Measurements from ENCODE around the gene SDR42E1. TPM values are rescaled to one million over a fixed set of nuclear protein-coding genes. Genes with fewer than 3 reads are reported as not detected.

SDR42E1 gene
- total RNA-seq, 1 experiment from 2014 or later = 0.07 TPM

- ATAC-seq (no peak), DNase-seq (ENCODE audit: low spot score) (no peak)
- H3K36me3 Mint-ChIP-seq = peaks cover 46% of the 10 kb centered on the region
- ChIA-PET POLR2A (no interaction called here), CTCF (no interaction called here)
- H3K9me3 Mint-ChIP-seq = peaks cover 53% of the 10 kb centered on the region
- TF ChIP-seq FOXK1 (CRISPR knock-in tag; IDR thresholded peaks at IDR 0.05) (no peak), ZNF425 (CRISPR knock-in tag; conservative IDR thresholded peaks at IDR 0.05) (no peak), ZNF512 (CRISPR knock-in tag; IDR thresholded peaks at IDR 0.05; ENCODE audit: borderline replicate concordance) (no peak), TCF7 (CRISPR knock-in tag; IDR thresholded peaks at IDR 0.05; ENCODE audit: low read depth) (no peak), PRRX2 (CRISPR knock-in tag; IDR thresholded peaks at IDR 0.05) (no peak), NR3C1 (CRISPR knock-in tag; conservative IDR thresholded peaks at IDR 0.05; ENCODE audit: low read depth) (no peak), NFATC4 (CRISPR knock-in tag; IDR thresholded peaks at IDR 0.05) (no peak), RORB (CRISPR knock-in tag; IDR thresholded peaks at IDR 0.05) (no peak), GABPB1 (CRISPR knock-in tag; IDR thresholded peaks at IDR 0.05) (no peak), JAZF1 (CRISPR knock-in tag; IDR thresholded peaks at IDR 0.05) (no peak), CBFB (CRISPR knock-in tag; IDR thresholded peaks at IDR 0.05; ENCODE audit: low read depth) (no peak), IRF1 (CRISPR knock-in tag; IDR thresholded peaks at IDR 0.05) (no peak), ATF1 (CRISPR knock-in tag; IDR thresholded peaks at IDR 0.05) (no peak)
- TF ChIP-seq, protein P1, sequence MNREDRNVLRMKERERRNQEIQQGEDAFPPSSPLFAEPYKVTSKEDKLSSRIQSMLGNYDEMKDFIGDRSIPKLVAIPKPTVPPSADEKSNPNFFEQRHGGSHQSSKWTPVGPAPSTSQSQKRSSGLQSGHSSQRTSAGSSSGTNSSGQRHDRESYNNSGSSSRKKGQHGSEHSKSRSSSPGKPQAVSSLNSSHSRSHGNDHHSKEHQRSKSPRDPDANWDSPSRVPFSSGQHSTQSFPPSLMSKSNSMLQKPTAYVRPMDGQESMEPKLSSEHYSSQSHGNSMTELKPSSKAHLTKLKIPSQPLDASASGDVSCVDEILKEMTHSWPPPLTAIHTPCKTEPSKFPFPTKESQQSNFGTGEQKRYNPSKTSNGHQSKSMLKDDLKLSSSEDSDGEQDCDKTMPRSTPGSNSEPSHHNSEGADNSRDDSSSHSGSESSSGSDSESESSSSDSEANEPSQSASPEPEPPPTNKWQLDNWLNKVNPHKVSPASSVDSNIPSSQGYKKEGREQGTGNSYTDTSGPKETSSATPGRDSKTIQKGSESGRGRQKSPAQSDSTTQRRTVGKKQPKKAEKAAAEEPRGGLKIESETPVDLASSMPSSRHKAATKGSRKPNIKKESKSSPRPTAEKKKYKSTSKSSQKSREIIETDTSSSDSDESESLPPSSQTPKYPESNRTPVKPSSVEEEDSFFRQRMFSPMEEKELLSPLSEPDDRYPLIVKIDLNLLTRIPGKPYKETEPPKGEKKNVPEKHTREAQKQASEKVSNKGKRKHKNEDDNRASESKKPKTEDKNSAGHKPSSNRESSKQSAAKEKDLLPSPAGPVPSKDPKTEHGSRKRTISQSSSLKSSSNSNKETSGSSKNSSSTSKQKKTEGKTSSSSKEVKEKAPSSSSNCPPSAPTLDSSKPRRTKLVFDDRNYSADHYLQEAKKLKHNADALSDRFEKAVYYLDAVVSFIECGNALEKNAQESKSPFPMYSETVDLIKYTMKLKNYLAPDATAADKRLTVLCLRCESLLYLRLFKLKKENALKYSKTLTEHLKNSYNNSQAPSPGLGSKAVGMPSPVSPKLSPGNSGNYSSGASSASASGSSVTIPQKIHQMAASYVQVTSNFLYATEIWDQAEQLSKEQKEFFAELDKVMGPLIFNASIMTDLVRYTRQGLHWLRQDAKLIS (CRISPR knock-in tag; IDR thresholded peaks at IDR 0.05; ENCODE audit: borderline replicate concordance) = no peak
- H3K27me3 Mint-ChIP-seq (ENCODE audit: low read depth) = peaks cover 14% of the 10 kb centered on the region; the same call in 1 of the 2 replicates
- no peak overlapping the region for H3K4me3 Mint-ChIP-seq
- H3K4me1 Mint-ChIP-seq = peaks cover 36% of the 10 kb centered on the region
- H3K27ac Mint-ChIP-seq = no peak overlapping the region
Observed at GRCh38 chr16:81971853-81972252, 39.4 kb downstream of the SDR42E1 start.

- Mint-ChIP-seq H3K4me3 (no peak overlapping the region), H3K27me3 (ENCODE audit: low read depth) (no peaks in the 10 kb centered on the region), H3K36me3 (peaks cover 28% of the 10 kb centered on the region), H3K27ac (no peak overlapping the region), H3K9me3 (peaks cover 55% of the 10 kb centered on the region), H3K4me1 (0 out of 2 replicates have a peak, but pooled peaks cover 3% of the 10 kb centered on the region)
- POLR2A ChIA-PET = no interaction called here
- ATAC-seq (no peak), DNase-seq (ENCODE audit: low spot score) (no peak)
- TF ChIP-seq ZNF532 (CRISPR knock-in tag; IDR thresholded peaks at IDR 0.05; ENCODE audit: borderline replicate concordance) (no peak), ATF3 (CRISPR knock-in tag; conservative IDR thresholded peaks at IDR 0.05) (no peak), ZNF317 (CRISPR knock-in tag; IDR thresholded peaks at IDR 0.05; ENCODE audit: borderline replicate concordance, low read depth) (no peak), CBFB (CRISPR knock-in tag; IDR thresholded peaks at IDR 0.05; ENCODE audit: low read depth) (no peak)
- TF ChIP-seq, protein P1 (CRISPR knock-in tag; IDR thresholded peaks at IDR 0.05; ENCODE audit: borderline replicate concordance) = no peak
- CTCF ChIA-PET = interaction anchor here (1.6 kb wide), 1 partner anchor 49 kb away, joined by 3 read pairs; no protein-coding TSS in a partner anchor
Observed at GRCh38 chr16:81967358-81967757, 43.9 kb downstream of the SDR42E1 start.
